ENCODE measurements around the gene SAP25. TPM values are rescaled to one million over a fixed set of nuclear protein-coding genes. Genes with fewer than 3 reads are reported as not detected.

The SAP25 gene
- total RNA-seq, 1 experiment from 2014 or later = 3.0 TPM

DNA sequence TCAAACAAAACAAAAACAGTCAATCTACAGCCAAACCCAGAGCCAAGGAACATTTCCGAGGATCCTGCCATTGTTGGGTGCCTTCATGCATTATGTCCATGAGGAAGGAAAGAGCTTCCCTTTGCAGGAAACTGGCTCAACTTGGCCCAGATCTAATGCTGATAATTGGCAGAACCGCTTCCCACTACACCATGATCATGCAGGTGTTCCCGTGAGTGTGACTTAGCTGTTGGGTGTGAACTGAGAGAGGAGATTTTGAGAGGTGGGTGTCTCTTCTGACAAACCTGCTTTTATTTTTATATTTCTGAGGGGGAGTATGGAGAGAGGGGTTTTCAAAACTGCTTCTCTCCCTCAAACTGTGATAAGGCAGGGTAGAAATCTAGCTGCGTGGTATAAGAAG lies 14.6 kb downstream of the SAP25 start:
- no peak for DNase-seq (ENCODE audit: low read depth, low spot score)
- Histone ChIP-seq H3K4me1 (ENCODE audit: control insufficient read depth, insufficient read depth, low read length) (no peaks in the 10 kb centered on the region; the same call in 1 of the 2 replicates), H3K27ac (ENCODE audit: low read length) (no peak overlapping the region), H3K9me3 (ENCODE audit: control insufficient read depth, insufficient read depth, low read depth, low read length) (no peaks in the 10 kb centered on the region), H3K36me3 (ENCODE audit: control insufficient read depth, insufficient read depth, low read length) (no peaks in the 10 kb centered on the region), H3K27me3 (ENCODE audit: control insufficient read depth, insufficient read depth, low read length) (no peaks in the 10 kb centered on the region), H3K4me3 (ENCODE audit: low read depth in 2 of 2, low read length in 2 of 2) (no peak overlapping the region)
- TF ChIP-seq POLR2AphosphoS5 (IDR thresholded peaks at IDR 0.05; ENCODE audit: low read depth, low read length) = no peak
- TF ChIP-seq SIN3A (IDR thresholded peaks at IDR 0.05; ENCODE audit: borderline replicate concordance, insufficient read depth, low read depth, low read length) = no peak
- TF ChIP-seq, protein P1, sequence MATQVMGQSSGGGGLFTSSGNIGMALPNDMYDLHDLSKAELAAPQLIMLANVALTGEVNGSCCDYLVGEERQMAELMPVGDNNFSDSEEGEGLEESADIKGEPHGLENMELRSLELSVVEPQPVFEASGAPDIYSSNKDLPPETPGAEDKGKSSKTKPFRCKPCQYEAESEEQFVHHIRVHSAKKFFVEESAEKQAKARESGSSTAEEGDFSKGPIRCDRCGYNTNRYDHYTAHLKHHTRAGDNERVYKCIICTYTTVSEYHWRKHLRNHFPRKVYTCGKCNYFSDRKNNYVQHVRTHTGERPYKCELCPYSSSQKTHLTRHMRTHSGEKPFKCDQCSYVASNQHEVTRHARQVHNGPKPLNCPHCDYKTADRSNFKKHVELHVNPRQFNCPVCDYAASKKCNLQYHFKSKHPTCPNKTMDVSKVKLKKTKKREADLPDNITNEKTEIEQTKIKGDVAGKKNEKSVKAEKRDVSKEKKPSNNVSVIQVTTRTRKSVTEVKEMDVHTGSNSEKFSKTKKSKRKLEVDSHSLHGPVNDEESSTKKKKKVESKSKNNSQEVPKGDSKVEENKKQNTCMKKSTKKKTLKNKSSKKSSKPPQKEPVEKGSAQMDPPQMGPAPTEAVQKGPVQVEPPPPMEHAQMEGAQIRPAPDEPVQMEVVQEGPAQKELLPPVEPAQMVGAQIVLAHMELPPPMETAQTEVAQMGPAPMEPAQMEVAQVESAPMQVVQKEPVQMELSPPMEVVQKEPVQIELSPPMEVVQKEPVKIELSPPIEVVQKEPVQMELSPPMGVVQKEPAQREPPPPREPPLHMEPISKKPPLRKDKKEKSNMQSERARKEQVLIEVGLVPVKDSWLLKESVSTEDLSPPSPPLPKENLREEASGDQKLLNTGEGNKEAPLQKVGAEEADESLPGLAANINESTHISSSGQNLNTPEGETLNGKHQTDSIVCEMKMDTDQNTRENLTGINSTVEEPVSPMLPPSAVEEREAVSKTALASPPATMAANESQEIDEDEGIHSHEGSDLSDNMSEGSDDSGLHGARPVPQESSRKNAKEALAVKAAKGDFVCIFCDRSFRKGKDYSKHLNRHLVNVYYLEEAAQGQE (IDR thresholded peaks at IDR 0.05; ENCODE audit: insufficient read depth in 1 of 2, low read depth in 2 of 2, low read length in 1 of 2) = no peak
- TF ChIP-seq, protein P2, sequence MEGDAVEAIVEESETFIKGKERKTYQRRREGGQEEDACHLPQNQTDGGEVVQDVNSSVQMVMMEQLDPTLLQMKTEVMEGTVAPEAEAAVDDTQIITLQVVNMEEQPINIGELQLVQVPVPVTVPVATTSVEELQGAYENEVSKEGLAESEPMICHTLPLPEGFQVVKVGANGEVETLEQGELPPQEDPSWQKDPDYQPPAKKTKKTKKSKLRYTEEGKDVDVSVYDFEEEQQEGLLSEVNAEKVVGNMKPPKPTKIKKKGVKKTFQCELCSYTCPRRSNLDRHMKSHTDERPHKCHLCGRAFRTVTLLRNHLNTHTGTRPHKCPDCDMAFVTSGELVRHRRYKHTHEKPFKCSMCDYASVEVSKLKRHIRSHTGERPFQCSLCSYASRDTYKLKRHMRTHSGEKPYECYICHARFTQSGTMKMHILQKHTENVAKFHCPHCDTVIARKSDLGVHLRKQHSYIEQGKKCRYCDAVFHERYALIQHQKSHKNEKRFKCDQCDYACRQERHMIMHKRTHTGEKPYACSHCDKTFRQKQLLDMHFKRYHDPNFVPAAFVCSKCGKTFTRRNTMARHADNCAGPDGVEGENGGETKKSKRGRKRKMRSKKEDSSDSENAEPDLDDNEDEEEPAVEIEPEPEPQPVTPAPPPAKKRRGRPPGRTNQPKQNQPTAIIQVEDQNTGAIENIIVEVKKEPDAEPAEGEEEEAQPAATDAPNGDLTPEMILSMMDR (IDR thresholded peaks at IDR 0.05) = no peak
- no peak for TF ChIP-seq TCF7L2 (IDR thresholded peaks at IDR 0.05; ENCODE audit: low read depth, low read length)
- intact Hi-C loops (cut with micrococcal nuclease; ENCODE audit: unreplicated experiment) (loop anchor here (1.0 kb wide), 2 partner anchors 76 to 90 kb away; partner anchors contain the start of gene NYAP1), in situ Hi-C loops (cut with HindIII; ENCODE audit: low pct_unique_long_range_greater_than_20kb, low sequenced_read_pairs) (no loop called here)
- CTCF ChIA-PET = interaction anchor here (0.6 to 2.4 kb wide), 9 partner anchors 12 to 968 kb away, joined by 3 to 13 read pairs (median 4); partner anchors contain the start of gene ZCWPW1
- POLR2A ChIA-PET = no interaction called here
- no peak for ATAC-seq
- BruUV-seq (replicated peaks) = no TSS peak

- DNase-seq (ENCODE audit: low read depth, low spot score) = no peak
- in situ Hi-C loops (cut with HindIII; ENCODE audit: low pct_unique_long_range_greater_than_20kb, low sequenced_read_pairs) (no loop called here), intact Hi-C loops (cut with micrococcal nuclease; ENCODE audit: unreplicated experiment) (no loop called here)
- Histone ChIP-seq H3K27me3 (ENCODE audit: control insufficient read depth, insufficient read depth, low read length) (no peaks in the 10 kb centered on the region), H3K27ac (ENCODE audit: low read length) (no peak overlapping the region), H3K4me3 (ENCODE audit: low read depth in 2 of 2, low read length in 2 of 2) (no peak overlapping the region), H3K4me1 (ENCODE audit: control insufficient read depth, insufficient read depth, low read length) (no peaks in the 10 kb centered on the region; the same call in 1 of the 2 replicates), H3K36me3 (ENCODE audit: control insufficient read depth, insufficient read depth, low read length) (no peaks in the 10 kb centered on the region), H3K9me3 (ENCODE audit: control insufficient read depth, insufficient read depth, low read depth, low read length) (no peaks in the 10 kb centered on the region)
- CTCF ChIA-PET = no interaction called here
- TF ChIP-seq, protein P2 (IDR thresholded peaks at IDR 0.05) = no peak
- TF ChIP-seq SIN3A (IDR thresholded peaks at IDR 0.05; ENCODE audit: borderline replicate concordance, insufficient read depth, low read depth, low read length) = no peak
- no peak for TF ChIP-seq POLR2AphosphoS5 (IDR thresholded peaks at IDR 0.05; ENCODE audit: low read depth, low read length)
- TF ChIP-seq TCF7L2 (IDR thresholded peaks at IDR 0.05; ENCODE audit: low read depth, low read length) = no peak
- TF ChIP-seq, protein P1 (IDR thresholded peaks at IDR 0.05; ENCODE audit: insufficient read depth in 1 of 2, low read depth in 2 of 2, low read length in 1 of 2) = no peak
- POLR2A ChIA-PET = no interaction called here
- no peak for ATAC-seq
- no TSS peak for BruUV-seq (replicated peaks)
Measured at GRCh38 chr7:100556541-100556940, 17.2 kb downstream of the SAP25 start.

Measured in Panc1 (cell line).